ENCODE results near the gene PDE10A. TPM values are rescaled to one million over a fixed set of nuclear protein-coding genes. Genes with fewer than 3 reads are reported as not detected.

The PDE10A gene
- total and polyA plus RNA-seq, 2 of the 13 experiments (the other 11 are each of a cell fraction or from before 2014, with no cell fraction given), result not detected

DNA sequence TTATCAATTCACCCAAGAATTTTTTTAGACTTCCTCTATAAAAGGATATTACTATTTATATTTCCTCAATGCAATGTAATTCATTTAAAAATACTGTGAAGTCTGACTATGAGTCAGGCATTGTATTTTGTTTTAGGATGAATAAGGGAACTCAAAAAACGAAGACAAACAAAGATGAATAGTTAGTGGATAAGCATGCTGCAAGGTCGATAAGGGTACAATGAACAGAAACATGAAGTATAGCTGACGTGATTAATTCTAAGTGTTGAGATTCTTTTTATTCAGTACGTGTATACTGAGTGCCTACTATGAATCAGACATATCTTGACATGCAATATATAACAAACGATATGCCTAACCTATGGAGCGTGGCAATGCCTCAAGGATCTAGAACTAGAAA is 105.4 kb downstream of the PDE10A start:
- no peak overlapping the region for H3K9ac ChIP-seq (ENCODE audit: insufficient read depth, low read depth, low read length)
- ATAC-seq (no peak), FAIRE-seq (no peak), DNase-seq (ENCODE audit: low spot score) (no peak)
- no peak overlapping the region for H2AFZ ChIP-seq (ENCODE audit: low read length)
- no peaks in the 10 kb centered on the region for H3K36me3 ChIP-seq (replicated peaks in 1 of 2; ENCODE audit: control insufficient read depth in 1 of 2, insufficient read depth in 2 of 2, low read length in 2 of 2)
- no peaks in the 10 kb centered on the region for H3K79me2 ChIP-seq (ENCODE audit: insufficient read depth, low read length)
- CTCF ChIA-PET (ENCODE audit: low intra/inter-chr PET ratio, low total read pairs), result no interaction called here
- H3K27me3 ChIP-seq (ENCODE audit: control insufficient read depth in 1 of 2, insufficient read depth in 2 of 2, low read length in 2 of 2), result no peaks in the 10 kb centered on the region
- POLR2A ChIA-PET, result no interaction called here
- no peak overlapping the region for H3K4me3 ChIP-seq (replicated peaks in 1 of 3; ENCODE audit: insufficient read depth in 1 of 3, low read depth in 2 of 3, low read length in 3 of 3)
- in situ Hi-C loops (cut with HindIII; ENCODE audit: extremely low pct_ligation_motif_present, low pct_unique_long_range_greater_than_20kb), result no loop called here
- H3K4me2 ChIP-seq (ENCODE audit: low read depth, low read length), result no peak overlapping the region
- H3K4me1 ChIP-seq (ENCODE audit: insufficient read depth, low read length), result 0 out of 2 replicates have a peak, but pooled peaks cover 6% of the 10 kb centered on the region
- WGBS (ENCODE audit: low lambda C conversion rate), result 12% methylated on average over 6 of the region's 6 CpGs
- BruUV-seq (replicated peaks), result no TSS peak
- no peaks in the 10 kb centered on the region for H4K20me1 ChIP-seq (ENCODE audit: insufficient read depth, low read length)
- TF ChIP-seq ZNF224 (CRISPR knock-in tag; IDR thresholded peaks at IDR 0.05) (no peak), ASH2L (IDR thresholded peaks at IDR 0.05; ENCODE audit: insufficient read length, low read depth, low read length) (no peak), GTF3A (CRISPR knock-in tag; conservative IDR thresholded peaks at IDR 0.05) (no peak), PRDM15 (CRISPR knock-in tag; IDR thresholded peaks at IDR 0.05) (no peak), HDAC2 (CRISPR knock-in tag; IDR thresholded peaks at IDR 0.05) (no peak), ZNF12 (CRISPR knock-in tag; IDR thresholded peaks at IDR 0.05) (no peak), SMARCE1 (IDR thresholded peaks at IDR 0.05; ENCODE audit: borderline replicate concordance) (no peak), ZNF878 (CRISPR knock-in tag; IDR thresholded peaks at IDR 0.05) (no peak), ZNF335 (CRISPR knock-in tag; IDR thresholded peaks at IDR 0.05) (no peak), SRSF1 (optimal IDR thresholded peaks at IDR 0.05; ENCODE audit: low read depth, low read length) (no peak)
- H3K27ac ChIP-seq (ENCODE audit: extremely low read length, insufficient read depth, low read length), result no peak overlapping the region
- intact Hi-C loops (cut with micrococcal nuclease; ENCODE audit: unreplicated experiment), result no loop called here
- H3K9me3 ChIP-seq (ENCODE audit: low read length), result no peaks in the 10 kb centered on the region

Data from HepG2 (cell line).